WERI-Rb-1 (cell line): ENCODE results near the gene STOX2.

ENCODE experiments used
- DNase-seq: peaks from one replicate; pipeline ENCODE4 v3.0.0-alpha.2; 2020
- H3K27ac ChIP-seq: fragments of 250-450 bp; sonication (Bioruptor Pico); 2 replicates; pipeline ENCODE4 v1.5.1; 2020; ENCODE audit warnings: mild to moderate bottlenecking, moderate library complexity
- H3K27me3 ChIP-seq: fragments of 250-450 bp; sonication (Bioruptor Pico); 2 replicates; pipeline ENCODE4 v1.5.1; 2021; ENCODE audit warnings: mild to moderate bottlenecking, low read depth, moderate library complexity; ENCODE audit not compliant: insufficient read depth, severe bottlenecking
- H3K36me3 ChIP-seq: fragments of 250-450 bp; sonication (Bioruptor Pico); 2 replicates; pipeline ENCODE4 v1.5.1; 2020; ENCODE audit warnings: mild to moderate bottlenecking, moderate library complexity
- H3K4me3 ChIP-seq: 2 replicates; pipeline ENCODE4 v1.5.1; 2011; ENCODE audit warnings: low read depth, mild to moderate bottlenecking, control low read depth, low read length
- H3K9me3 ChIP-seq: fragments of 250-450 bp; sonication (Bioruptor Pico); 2 replicates; pipeline ENCODE4 v1.5.1; 2021; ENCODE audit warnings: mild to moderate bottlenecking, moderate library complexity; ENCODE audit not compliant: severe bottlenecking
- CTCF ChIP-seq: IDR thresholded peaks from 2 replicates; pipeline ENCODE4 v1.5.1; 2011; ENCODE audit warnings: low read depth, mild to moderate bottlenecking, control low read depth, inconsistent platforms, low read length

STOX2 gene

DNA sequence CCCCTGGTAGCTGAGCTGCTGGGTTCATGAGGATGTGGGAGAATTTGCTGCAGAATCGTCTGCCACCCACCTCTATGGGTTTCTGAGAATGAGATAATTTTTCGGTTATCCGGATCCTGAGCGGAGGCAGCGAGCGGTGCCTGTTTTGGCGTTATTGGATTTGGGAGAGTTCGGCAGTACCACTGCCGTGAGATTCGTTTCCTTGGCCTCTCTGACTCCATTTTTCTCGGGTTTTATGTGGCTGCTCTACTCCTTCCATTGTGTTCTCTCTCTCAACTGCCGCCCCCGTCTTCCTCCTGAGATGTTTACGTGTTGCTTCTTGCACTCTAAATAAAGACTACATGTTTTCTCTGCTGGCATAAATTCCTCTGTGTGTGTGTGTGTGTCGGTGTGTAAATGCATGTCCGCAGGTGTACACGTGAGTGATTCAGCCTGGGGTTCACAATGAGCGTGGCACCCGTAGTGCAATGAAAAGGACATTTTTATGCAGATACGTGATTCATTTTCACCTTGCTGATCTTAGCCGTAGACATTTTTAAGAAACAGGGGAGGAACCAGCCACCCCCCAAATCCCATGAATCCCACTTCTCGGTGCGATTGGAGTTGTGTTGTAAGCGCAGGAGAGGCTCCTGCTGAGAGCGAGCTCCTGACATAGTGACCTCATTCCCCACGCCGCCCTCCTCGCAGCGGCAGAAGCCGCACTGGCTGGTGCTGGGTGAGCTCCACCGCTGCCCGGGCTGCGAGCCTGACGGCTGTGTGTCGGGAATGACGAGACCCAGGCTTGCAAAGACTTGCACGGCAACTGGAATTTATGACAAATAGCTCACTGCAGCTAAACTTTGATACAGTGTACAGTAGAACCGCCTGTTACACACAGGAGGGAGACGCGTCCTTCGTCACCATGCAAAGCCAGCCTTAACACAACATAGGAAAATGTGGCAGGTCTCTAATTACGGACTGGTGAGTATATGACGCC is 82.2 kb downstream of the STOX2 start:
- Histone ChIP-seq H3K27ac (no peak overlapping the region), H3K36me3 (no peaks in the 10 kb centered on the region), H3K27me3 (no peaks in the 10 kb centered on the region), H3K9me3 (no peaks in the 10 kb centered on the region), H3K4me3 (no peak overlapping the region)
- DNase-seq, result no peak
- TF ChIP-seq CTCF, result no peak

- no peak overlapping the region for H3K27ac ChIP-seq
- no peak overlapping the region for H3K4me3 ChIP-seq
- DNase-seq, result no peak
- no peaks in the 10 kb centered on the region for H3K9me3 ChIP-seq
- TF ChIP-seq CTCF, result no peak
- no peaks in the 10 kb centered on the region for H3K27me3 ChIP-seq
- no peaks in the 10 kb centered on the region for H3K36me3 ChIP-seq
Measured at GRCh38 chr4:183987987-183988392, 82.9 kb downstream of the STOX2 start.

DNA sequence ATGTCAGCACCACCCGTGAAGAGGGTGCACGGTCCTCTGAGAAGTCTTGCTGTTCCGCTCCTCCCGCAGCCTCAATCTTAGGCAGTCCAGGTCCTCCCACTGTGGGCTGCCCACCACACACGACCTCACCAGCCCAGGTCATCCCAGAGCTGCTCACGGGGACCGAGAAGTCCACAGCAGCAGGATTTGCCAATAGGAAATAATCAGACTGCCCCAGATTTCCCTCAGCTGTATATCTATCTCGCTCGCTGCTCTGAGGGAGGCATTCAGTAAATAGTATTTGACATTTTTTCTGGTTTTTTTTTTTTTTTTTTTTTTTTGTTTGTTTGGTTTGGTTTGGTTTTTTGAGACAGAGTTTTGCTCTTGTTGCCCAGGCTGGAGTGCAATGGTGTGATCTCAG is 83.8 kb downstream of the STOX2 start:
- no peaks in the 10 kb centered on the region for H3K9me3 ChIP-seq
- no peaks in the 10 kb centered on the region for H3K36me3 ChIP-seq
- no peak overlapping the region for H3K4me3 ChIP-seq
- DNase-seq, result no peak
- no peaks in the 10 kb centered on the region for H3K27me3 ChIP-seq
- TF ChIP-seq CTCF, result no peak
- no peak overlapping the region for H3K27ac ChIP-seq

- Histone ChIP-seq H3K36me3 (no peaks in the 10 kb centered on the region), H3K4me3 (no peak overlapping the region), H3K27me3 (no peaks in the 10 kb centered on the region), H3K9me3 (no peaks in the 10 kb centered on the region), H3K27ac (no peak overlapping the region)
- no peak for DNase-seq
- TF ChIP-seq CTCF, result no peak
Measured at GRCh38 chr4:183989461-183989860, 84.4 kb downstream of the STOX2 start.

DNA sequence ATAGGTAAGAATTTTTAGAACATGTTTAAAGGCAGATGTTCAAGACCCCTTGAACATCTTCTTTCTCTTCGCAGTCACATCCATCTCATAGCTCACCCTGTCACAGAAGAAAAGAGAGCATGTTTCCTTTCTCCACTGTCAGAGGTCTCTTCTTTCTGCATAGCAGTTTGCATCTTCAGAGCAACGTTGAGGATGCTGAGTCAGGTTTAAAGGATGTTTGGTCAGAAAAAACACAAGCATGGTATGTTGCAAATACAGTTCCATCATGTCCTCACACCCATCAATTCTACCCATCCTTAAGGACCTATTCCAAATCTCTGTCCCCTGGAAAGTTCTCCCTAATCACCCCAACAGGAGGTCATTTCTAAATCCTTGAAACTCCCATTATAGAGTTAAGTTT is 84.8 kb downstream of the STOX2 start:
- TF ChIP-seq CTCF, result no peak
- no peak overlapping the region for H3K27ac ChIP-seq
- H3K9me3 ChIP-seq, result no peaks in the 10 kb centered on the region
- no peak for DNase-seq
- H3K4me3 ChIP-seq, result no peak overlapping the region
- no peaks in the 10 kb centered on the region for H3K27me3 ChIP-seq
- H3K36me3 ChIP-seq, result no peaks in the 10 kb centered on the region

GRCh38 chr4:183993676-183994075 is 88.6 kb downstream of the STOX2 start:
- Histone ChIP-seq H3K4me3 (no peak overlapping the region), H3K36me3 (no peaks in the 10 kb centered on the region), H3K27ac (no peak overlapping the region), H3K9me3 (no peaks in the 10 kb centered on the region), H3K27me3 (no peaks in the 10 kb centered on the region)
- TF ChIP-seq CTCF, result no peak
- DNase-seq, result peak; percentile 55
